Measurements from ENCODE around the gene TRMT10A. TPM values are rescaled to one million over a fixed set of nuclear protein-coding genes. Genes with fewer than 3 reads are reported as not detected.

TRMT10A gene
- total RNA-seq, 2 experiments from 2014 or later, result 7.7 to 8.0 TPM

Other genes starting within 250 kb of the TRMT10A start
- not detected for gene ADH1B, start 242.6 kb downstream of the TRMT10A start, total RNA-seq
- not detected for gene ADH1C, start 211.3 kb downstream of the TRMT10A start, total RNA-seq
- not detected for gene ADH7, start 128.7 kb downstream of the TRMT10A start, total RNA-seq
- gene C4orf17, start 53.0 kb downstream of the TRMT10A start, total RNA-seq, result not detected
- under 1 TPM; 0.45 to 0.59 TPM for gene MTTP, start 10.8 kb upstream of the TRMT10A start, total RNA-seq
- not detected for gene C4orf54, start 93.8 kb upstream of the TRMT10A start, total RNA-seq